ENCODE data around the gene FRG2.
"Not testable (repeated sequence)": the region's sequence is repeated elsewhere in the genome, so short reads cannot be mapped to it uniquely, and the experiment has no call there.

FRG2 gene

DNA sequence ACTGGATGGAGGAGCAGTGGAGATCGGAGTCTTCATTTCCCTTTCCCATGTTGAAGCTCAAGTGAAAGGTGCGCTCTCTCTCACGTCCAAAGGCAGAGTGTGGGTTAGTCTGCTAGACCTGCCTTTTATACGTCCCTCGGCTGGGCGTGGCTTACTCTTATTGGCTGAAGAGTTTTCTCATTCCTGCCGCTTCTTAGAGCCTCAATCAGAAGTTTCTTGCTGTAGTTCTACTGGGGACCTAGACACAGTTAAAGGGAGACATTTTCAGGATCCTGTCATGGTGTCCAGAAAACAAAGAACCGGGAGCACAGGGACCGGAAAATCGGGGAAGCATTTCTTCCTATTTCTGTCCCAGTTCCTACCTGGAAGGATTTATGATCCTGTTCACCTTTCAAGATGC is at the start of gene FRG2:
FRG2 (minus strand) TSS at position 101 of the 400 bp plus-strand sequence; CDS start at position 49, 52 bp downstream.
- DNase-seq (ENCODE audit: low read depth in 3 of 3, low spot score in 1 of 3), result not testable (repeated sequence)

GRCh38 chr4:190068351-190068750 is 41.3 kb upstream of the FRG2 start:
- not testable (repeated sequence) for DNase-seq (ENCODE audit: low read depth in 3 of 3, low spot score in 1 of 3)

- not testable (repeated sequence) for DNase-seq (ENCODE audit: low read depth in 3 of 3, low spot score in 1 of 3)
These were observed 37.7 kb upstream of the FRG2 start for GRCh38 chr4:190064805-190065204.

GRCh38 chr4:190064342-190064741 is 37.3 kb upstream of the FRG2 start, which contains the start of gene DBET:
Gene DBET (plus strand): TSS chr4:190064502.
- DNase-seq (ENCODE audit: low read depth in 3 of 3, low spot score in 1 of 3), result not testable (repeated sequence)

- not testable (repeated sequence) for DNase-seq (ENCODE audit: low read depth in 3 of 3, low spot score in 1 of 3)
These were observed 31.9 kb upstream of the FRG2 start for GRCh38 chr4:190058997-190059396.

DNA sequence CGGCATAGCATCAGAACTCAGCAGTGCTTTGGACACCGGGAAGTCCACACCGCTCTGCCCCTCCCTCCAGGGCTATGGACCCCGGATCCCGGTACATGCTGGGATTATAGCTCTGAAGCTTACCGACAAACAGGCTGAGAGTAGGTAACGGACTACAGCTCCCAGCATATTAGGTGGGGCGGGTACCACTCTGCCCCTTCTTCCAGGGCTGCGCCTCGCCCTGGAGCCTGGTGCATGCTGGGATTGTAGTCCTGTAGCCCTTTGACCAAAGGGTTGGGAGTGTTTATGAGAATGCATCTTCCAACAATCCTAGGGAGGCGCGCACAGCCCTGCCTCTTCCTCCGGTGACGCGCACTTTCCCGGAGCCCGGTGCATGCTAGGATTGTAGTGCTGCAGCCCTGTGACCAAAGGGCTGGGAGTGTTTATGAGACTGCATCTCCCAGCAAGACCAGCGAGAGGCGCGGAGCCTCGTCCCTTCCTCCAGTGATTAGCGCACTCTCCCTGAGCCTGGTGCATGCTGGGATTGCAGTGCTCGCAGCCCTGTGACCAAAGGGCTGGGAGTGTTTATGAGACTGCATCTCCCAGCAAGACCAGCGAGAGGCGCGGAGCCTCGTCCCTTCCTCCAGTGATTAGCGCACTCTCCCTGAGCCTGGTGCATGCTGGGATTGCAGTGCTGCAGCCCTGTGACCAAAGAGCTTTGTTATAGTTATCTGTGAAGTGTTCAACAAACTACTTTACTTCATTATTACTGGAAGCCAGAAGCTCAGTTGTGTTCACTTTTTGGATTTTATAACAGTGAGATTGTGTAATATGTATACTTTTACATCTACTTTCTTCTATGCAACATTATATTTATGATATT is 22.6 kb upstream of the FRG2 start:
- DNase-seq (ENCODE audit: low read depth in 3 of 3, low spot score in 1 of 3), result not testable (repeated sequence)

DNA sequence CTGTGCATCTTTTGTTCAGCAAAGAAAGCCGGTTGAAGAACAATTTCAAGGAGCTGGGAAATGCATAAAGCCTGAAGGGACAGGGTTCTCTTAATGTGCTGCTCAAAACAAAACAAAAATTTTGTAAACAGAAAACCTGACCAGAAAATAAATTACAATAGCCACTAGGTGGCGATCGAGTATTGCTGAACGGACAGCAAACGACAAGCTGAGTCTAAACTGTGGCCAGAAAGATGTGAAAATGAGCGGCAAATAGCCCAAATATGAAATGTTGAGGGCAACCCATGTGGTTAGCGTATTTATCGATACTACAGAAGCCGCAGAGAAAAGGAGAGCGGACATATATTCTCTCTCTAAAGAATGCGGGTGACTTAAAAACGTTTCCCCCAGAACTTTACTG is 20.6 kb upstream of the FRG2 start:
- DNase-seq (ENCODE audit: low read depth in 3 of 3, low spot score in 1 of 3), result not testable (repeated sequence)

DNA sequence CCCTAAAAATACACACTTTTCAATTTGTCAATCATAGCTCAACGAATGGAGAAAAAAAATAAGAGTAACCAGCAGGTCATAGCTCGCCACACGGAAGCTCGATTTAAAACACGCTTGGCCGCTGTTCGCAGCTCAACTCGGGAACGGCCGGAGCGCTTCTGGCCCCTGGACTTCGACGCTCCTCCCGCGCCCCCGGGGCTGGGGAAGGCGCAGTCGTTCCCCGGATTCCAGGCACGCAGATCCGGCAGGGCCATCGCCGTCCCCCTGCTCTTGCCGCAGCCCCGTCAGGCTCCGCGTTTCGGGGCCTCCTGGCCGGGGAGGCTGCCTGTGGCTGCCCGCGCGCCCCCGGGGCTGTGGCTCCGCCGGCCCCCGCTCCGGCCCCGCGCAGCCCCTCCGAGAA is 13.8 kb upstream of the FRG2 start:
- not testable (repeated sequence) for DNase-seq (ENCODE audit: low read depth in 3 of 3, low spot score in 1 of 3)

DNA sequence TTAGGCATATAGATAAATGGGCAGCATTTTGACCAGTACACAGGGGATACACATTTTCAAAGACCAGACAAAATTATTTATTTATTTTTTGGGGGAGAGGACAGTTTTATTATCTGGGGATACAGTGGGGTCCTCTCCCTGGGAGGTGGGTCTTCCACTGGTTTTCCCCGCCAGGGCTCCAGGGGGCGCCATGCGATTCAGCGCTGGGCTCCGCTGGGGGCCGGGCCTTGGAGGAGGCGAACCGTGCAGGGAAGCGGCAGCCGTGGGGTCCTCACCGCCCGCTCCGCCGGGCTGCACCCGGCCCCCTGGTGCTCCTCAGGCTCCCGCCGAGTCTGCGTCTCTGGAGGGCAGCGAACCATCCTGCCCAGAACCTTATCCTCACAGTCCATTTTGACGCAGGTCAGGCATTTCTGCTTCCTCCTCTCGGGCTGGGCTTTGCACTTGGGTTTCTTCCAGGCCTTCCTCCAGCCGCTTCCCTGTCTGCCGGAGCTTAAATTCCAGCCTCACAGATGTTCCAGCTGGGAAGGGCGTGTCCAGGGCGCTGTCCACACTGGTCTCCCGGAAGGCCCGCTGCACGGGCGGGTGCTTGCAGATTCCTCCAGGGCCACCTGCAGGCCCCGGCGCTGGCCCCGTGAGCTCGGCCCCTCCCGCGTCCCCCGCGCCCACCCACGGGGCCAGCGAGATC is 10.8 kb upstream of the FRG2 start:
- not testable (repeated sequence) for DNase-seq (ENCODE audit: low read depth in 3 of 3, low spot score in 1 of 3)

DNA sequence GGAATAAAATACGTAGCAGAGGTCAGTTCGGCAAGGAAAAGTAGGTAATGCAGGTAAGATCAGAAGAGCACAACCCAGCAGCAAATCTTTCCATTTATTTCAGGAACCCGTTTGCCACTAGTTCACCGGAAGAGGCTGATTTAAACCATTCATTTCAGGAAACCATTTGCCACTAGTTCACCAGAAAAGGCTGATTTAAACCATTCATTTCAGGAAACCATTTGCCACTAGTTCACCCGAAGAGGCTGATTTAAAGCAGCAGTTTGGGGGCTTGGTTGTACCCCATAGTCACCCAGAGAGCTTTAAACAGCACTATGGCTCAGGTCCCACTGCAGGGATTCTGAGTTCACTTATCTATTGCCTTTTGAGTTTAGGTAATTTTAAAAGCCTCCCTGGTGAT is 4.2 kb upstream of the FRG2 start:
- DNase-seq (ENCODE audit: low read depth in 3 of 3, low spot score in 1 of 3), result not testable (repeated sequence)

GRCh38 chr4:190022614-190023281 is 4.3 kb downstream of the FRG2 start:
- DNase-seq (ENCODE audit: low read depth in 3 of 3, low spot score in 1 of 3), result not testable (repeated sequence)

- not testable (repeated sequence) for DNase-seq (ENCODE audit: low read depth in 3 of 3, low spot score in 1 of 3)
These were observed 5.1 kb downstream of the FRG2 start for GRCh38 chr4:190021973-190022372.

DNA sequence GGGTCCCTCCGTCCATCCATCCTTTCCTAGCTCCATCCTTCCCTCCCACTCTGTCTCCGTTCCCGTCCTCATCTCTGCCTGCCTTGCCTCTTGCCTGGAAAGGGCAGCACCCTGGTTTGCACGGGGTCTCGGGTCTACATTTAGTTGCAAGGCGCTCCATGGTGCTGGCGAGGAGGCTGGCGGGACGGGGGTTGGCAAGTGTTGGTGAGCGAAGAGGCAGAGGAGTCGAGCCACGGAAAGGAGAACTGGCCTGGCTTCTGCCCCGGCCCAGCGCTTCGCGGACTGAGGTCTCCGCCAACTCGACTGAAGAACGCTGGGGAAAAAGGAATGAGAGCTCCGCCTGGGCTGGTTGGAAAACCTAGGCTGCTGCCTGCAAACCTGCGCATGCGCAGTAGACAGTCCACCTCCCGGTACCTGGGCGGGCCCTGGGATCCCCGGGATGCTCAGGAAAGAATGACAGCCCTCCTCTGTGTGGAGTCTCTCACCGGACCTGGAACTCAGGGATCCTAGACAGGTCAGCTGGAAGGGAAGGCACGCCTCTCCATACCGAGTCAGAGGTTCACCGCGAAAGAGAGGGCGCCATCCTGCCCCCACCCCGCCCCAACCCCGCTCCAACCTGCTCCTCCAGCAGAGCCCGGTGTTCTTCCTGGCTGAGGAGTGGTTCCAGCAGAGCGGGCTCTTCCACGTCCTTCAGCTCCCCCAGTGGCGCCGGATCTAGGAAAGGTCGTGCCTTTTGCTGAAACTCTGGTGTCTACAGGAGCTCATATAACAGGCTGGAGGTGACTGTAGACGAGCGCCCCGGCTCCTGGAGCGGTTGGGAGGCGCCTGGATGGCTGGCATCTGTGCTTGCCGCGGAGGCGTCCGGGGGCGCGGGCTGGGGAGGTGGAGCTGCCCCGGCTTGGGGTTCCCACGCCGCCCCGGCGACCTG is 6.0 kb downstream of the FRG2 start:
- no peak for DNase-seq (ENCODE audit: low read depth in 3 of 3, low spot score in 1 of 3)

- DNase-seq (ENCODE audit: low read depth in 3 of 3, low spot score in 1 of 3), result not testable (repeated sequence)
These were observed 7.1 kb downstream of the FRG2 start for GRCh38 chr4:190019859-190020463.

DNA sequence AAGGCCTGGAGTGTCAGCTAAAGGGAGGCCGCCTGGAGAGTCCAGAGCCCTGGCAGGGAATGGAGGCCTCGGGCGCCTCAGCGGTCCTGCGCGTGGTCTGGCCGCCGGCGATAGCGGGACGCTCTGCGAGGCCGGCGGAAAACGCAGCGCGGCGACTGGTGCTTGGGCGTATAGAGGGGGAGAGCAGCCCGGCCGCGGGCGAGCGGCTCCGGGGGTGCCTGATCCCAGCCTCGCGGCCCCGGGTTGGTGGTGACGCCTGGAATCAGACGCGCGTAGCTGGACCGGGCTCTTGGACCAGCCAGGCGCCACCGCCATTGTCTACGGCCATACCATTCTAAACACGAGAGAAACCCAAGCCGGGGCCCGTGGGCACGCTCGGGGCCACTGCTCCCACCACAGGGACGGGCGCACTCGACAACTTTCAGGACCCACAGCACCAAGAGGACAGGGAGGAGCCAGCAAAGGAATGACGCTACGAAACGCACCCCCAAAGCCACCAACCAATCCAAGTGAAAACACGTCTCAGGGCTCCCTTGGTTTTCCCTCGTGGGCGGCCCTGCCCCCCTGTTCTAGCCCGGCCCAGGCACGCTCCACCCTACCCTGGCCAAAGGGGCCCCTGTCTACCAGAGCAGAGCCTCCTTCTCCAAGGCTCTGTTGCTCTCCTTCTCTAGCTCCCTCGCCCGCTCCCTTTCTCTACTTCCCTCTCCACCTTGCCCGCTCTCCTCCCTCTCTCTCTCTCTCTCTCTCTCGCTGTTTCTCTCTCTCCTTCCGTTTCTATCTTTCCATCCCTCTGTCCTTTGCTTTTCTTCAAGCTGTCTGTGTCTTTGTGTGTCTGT is 7.8 kb downstream of the FRG2 start:
- DNase-seq (ENCODE audit: low read depth in 3 of 3, low spot score in 1 of 3), result no peak

DNA sequence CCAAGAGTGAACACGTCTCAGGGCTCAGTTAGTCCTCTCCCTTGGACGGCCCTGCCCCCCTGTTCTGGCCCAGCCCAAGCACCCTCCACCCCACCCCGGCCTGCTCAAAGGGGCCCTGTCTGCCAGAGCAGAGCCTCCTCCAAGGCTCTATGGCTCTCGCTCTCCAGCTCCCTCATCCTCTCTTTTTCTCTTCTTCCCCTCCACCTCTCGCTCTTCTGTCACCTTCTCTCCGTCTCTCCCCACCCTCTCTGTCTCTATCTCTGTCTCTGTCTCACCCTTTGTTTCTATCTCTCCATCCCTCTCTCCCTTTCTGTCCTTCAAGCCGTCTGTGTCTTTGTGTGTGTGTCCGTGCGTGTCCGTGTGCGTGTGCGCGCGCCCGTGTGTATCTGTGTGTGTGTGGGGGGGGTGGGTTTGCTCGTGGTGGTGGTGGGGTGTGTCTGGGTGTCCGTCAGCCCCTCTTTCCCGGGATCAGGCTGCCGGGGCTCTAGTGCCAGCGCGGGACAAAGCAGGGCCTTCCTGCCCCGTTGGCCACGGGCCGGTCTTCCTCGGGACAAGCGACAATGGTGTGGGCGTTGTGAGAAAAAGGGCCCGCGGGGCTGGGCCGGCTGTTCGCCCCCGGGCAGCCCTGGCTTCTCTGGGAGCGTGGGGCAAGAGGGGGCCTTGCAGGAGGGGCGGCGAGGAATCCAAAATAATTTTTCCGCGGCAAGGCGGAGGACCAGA is 8.7 kb downstream of the FRG2 start:
- no peak for DNase-seq (ENCODE audit: low read depth in 3 of 3, low spot score in 1 of 3)

DNA sequence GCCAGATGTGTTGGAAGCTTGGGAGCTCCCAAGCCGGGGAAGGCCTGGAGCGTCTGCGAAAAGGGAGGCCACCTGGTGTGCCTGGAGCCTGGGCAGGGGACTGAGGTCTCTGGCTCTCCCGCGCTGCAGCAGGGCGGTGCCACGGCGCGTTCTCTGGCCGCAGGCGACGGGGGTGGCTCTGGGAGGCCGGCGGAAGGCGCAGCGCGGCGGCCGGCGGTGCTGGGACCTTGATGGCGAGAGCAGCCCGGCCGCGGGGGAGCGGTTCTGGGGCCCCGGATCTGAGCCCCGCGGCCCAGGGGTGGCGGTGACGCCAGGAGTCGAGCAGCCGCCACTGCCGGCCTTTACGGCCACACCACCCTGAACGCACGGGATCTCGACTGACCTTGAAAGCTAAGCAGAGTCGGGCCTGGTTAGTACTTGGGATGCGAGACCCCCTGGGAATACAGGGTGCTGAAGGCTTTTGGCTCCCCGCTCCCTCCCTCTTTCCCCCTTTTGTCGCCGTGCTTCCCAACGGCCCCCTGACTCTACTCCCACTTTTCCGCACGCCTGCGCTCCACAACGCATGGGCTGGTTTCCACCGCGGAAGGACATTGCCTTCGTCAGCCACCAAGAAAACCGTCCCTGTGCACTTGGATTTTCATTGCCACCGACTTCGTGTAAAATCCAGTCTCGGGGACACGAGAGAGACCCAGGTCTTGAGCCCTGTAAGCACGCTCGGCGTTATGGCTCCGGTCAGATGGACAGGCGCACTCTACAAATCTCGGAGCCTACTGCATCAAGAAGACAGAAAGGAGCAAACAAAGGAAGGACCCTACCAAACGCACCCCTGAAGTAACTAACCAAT is 9.5 kb downstream of the FRG2 start:
- no peak for DNase-seq (ENCODE audit: low read depth in 3 of 3, low spot score in 1 of 3)

All from stimulated activated CD4-positive, alpha-beta T cell treated with anti-CD3 and anti-CD28 coated beads, TNF-alpha, amount 100 ng/mL, for 1 hour (primary cell).